GM18508 (cell line): Measurements from ENCODE around the gene FMN2.

ENCODE experiments used
- ATAC-seq: cut with Tn5 transposase; IDR thresholded peaks from one replicate; pipeline ENCODE4 v1.9.1; 2021; ENCODE audit warnings: moderate number of reproducible peaks; ENCODE audit not compliant: insufficient read depth, unreplicated experiment

Gene FMN2

GRCh38 chr1:240342251-240342625 lies 250.6 kb downstream of the FMN2 start:
- no peak for ATAC-seq

DNA sequence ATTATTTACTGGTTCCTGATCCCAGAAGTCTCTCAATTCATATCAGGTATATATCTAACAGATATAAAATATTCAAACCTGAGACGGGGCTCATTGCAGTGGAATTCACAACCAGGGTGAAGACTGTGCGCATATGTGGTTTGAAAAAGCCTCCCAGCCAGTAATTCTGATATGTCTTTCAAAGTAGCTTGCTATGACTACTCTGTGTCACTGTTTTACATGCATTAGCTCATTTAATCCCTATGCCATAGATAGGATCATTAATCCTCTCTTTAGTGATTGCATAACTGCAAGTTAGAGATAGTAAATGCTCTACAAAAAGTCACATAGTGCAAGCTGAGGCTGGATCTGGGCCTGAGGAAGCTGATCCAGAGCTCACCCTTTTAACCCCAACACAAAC lies 251.4 kb downstream of the FMN2 start:
- ATAC-seq = no peak

GRCh38 chr1:240343966-240344365 lies 252.3 kb downstream of the FMN2 start:
- no peak for ATAC-seq

DNA sequence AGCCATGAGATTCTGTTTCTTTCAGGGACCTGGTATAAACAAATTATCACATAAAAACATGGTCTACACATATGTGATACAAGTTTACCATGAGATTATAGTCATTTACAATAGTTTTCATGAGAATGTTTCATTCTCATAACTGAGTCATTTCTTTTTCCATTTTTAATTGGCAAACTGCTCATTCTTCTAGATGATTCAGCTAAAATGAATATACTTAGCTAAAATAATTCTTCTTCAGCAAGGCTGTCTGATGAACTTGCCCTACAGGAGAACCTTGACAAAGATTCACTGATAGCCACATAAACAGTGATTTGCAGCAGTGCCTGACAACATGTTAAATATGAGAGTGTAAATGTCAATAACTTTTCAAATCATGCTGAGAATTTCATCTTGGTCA lies 253.2 kb downstream of the FMN2 start:
- ATAC-seq = no peak

DNA sequence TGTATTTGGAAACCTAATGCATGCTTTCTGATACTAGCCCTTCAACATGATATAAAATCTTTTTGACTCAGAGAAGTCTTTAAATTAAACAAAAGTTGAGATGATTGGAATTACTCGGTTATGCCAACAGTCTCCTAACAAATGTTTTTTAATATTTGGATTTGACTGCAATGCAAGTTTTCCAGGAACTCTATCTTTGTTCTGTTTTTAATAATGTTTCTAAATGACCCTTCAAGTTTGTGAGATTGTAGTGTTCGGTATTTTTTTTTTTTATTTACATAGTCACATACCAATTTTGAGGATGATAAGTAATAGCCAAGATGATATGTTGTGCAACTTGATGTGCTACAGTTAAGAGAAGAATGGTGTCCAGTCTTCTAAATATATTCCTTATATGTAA lies 258.0 kb downstream of the FMN2 start:
- ATAC-seq = no peak

DNA sequence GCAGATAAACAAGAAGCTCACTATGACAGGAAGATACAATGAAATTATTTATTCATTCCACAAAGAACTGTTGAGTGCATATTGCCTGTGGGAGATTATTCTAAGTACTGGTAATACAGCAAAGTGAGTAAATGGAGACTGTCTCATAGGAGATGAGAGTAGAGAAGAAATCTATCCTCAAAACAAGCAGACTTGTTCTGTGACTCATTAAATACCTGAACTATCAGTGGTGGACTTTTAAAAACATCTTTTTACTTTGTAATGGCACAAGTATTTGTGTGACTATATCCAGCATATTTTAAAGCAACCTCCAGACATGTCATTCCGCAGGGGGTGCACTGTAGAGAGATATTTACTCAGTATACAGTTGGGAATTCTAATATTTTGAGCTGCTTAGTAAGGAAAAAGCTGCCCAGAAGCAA lies 259.2 kb downstream of the FMN2 start:
- no peak for ATAC-seq

GRCh38 chr1:240351690-240352089 lies 260.0 kb downstream of the FMN2 start:
- no peak for ATAC-seq

DNA sequence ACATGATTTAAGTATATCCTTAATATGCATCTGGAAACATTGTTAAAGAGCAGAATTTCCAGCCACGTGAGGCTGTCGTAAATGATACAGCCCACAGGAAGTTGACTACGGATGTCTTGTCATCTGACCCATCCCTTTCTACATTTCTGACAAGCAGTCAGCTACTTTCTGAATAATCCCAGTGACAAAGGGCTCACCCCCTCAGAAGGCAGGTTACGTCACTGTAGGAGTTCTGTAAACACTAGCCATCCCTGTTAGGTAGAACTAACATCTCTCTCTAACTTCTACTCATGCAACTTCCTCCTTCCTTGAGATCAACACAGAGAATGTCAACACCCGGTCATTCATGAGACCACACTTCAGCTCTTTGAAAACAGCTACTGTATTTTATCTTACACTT lies 261.1 kb downstream of the FMN2 start:
- no peak for ATAC-seq

- ATAC-seq = no peak
Measured at GRCh38 chr1:240356568-240356967, 264.9 kb downstream of the FMN2 start.

DNA sequence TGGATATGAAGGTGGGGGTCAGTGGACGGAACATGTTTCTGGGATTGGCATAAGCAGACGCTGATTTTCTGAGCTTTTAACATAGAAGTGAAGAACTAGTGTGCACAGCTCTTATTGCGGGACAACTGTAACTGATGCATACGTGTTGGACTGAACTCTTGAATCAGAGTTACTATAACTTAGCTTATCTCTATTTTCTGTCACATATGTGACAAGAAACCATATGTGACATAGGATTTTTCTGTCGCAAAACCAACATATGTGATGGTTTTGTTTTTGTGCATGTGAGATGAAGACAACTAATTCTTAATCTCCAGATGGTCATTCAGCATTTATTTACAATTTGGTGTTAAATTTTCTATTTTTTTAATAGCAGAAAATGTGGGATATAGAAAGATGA lies 270.4 kb downstream of the FMN2 start:
- no peak for ATAC-seq

DNA sequence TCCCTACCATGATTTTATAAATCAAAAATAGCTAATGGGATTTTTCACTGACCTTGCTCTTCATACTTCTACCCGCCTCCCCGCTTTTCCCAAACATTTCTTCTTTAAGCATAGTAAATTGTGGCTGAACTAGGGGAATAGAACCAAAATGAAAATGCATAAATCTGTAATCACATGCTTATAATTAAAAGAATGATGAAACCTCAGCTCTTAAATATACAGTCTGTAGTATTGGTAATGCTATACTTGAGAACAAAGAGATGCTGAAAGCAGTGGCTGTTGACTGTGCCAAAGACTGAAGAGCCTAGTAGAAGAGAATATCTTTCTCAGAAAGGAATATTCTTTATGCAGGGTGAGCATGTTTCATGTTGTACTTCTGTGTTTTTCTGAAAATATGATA lies 271.1 kb downstream of the FMN2 start:
- no peak for ATAC-seq

- no peak for ATAC-seq
Measured at GRCh38 chr1:240363315-240363714, 271.6 kb downstream of the FMN2 start.

DNA sequence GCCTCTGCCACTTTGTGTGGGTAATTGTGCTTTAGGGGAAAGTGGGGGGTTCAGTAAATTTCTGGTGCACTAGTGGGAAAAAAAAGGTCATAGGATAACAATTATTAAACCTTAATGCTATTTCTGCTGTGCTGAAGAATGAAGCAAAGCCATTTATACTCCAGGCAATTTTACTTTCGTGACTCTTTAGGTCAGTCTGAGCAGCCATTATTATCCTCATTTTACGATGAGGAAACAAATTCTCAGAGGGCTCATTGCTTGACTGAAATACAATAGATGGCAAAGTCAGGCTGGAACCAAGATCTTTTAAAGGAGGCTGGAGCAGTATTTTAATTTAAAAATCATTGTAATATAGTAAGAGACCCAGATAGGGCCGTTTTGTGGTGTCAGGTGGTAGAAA lies 272.2 kb downstream of the FMN2 start:
- no peak for ATAC-seq

- no peak for ATAC-seq
Measured at GRCh38 chr1:240366636-240367035, 275.0 kb downstream of the FMN2 start.

GRCh38 chr1:240385551-240385950 lies 293.9 kb downstream of the FMN2 start:
- ATAC-seq = no peak

DNA sequence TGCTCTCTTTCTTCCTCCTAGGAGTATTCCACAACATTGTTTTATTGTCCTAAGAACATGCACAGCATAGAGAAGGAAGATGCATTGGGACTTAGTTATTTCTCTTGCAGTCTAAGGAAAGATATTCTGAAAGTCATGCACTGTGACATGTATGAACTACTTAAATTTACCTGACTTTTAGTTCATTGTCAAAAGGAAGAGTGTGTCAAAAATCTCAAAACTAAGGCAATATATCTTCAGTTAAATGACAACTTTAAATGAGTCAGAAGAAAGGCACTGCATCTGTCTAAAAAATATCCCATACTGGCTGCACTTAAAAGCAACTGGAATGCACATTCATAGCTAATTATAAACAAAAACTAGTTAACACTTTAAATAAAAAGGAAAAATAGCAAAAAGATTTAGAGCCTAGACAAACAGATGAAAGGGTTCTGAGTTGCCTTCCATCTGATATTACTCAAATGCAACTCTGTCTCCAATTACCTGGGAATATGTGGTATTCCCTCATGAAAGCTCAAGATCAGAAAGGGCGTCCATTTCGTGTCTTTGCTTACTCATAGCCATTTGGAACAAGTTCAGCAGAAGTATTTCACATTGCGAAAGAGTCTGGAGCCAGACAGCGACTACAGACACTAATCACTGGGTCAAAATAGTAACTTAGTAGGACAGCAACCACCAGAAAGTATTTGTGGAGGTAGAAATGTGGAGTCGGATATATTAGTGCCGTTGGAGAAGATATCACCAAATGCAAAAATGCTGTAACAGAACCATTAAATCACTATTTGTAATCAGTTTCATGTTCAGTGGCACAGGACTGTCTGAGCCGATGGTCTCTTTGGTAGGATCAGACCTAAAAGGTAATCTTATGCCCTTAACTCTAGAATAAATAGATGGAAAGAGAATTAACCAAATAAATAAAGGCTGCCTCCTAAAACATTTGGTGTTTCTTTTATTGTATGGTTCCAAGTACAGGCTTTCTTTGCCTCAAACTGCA lies 294.6 kb downstream of the FMN2 start:
- ATAC-seq = no peak

- no peak for ATAC-seq
Measured at GRCh38 chr1:240387051-240387450, 295.4 kb downstream of the FMN2 start.

DNA sequence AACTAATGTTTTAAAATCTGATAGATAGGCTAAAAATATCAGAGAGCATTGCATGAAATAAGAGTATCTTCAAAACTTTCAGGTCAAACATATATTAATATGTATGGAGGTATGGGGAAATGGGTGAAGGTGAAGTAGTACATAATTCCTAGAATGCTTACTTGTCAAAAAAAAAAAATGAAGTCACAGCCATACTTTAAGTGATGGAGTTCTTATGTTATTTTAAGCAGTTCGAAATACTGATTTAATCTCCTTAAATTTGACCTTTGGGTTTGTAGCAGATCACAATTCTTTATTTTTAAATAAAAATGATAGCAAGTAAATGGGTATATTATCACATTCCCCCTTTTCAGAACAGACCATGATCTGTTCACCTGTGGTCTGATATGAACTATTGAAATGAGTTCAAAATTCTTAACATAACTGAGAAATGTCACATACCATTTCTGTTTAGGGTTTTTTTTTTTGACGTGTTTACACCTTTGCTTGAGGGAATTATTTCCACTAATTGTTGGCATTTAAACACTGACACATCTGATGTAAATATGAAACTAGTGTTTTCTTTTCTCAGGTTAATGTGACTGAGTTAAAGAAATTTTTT lies 300.1 kb downstream of the FMN2 start:
- ATAC-seq = no peak

DNA sequence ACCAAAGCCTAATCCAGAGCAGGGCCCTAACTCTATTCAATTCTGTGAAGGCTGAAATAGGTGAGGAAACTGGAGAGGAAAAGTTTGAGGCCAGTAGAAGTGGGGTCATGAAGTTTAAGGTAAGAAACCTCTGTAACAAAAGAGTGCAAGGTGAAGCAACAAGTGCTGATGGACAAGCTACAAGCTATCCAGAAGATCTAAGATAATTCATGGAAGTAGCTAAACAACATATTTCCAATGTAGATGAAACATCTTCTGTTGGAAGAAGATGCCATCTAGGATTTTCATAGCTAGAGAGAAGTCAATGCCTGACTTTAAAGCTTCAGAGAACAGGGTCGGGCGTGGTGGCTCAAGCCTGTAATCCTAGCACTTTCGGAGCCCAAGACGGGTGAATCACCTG lies 302.7 kb downstream of the FMN2 start:
- no peak for ATAC-seq

DNA sequence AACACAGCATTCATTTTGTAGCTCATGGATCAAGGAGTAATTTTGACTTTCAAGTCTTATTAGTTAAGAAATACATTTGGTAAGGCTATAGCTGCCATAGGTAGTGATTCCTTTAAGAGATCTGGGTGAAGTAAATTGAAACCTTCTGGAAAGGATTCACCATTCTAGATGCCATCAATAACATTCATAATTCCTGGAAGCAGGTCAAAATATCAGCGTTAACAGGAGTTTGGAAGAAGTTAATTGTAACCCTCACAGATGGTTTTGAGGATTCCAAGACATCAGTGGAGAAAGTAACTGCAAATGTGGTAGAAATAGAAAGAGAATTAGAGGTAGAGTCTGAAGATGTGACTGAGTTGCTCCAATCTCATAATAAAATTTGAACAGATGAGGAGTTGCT lies 303.7 kb downstream of the FMN2 start:
- no peak for ATAC-seq

DNA sequence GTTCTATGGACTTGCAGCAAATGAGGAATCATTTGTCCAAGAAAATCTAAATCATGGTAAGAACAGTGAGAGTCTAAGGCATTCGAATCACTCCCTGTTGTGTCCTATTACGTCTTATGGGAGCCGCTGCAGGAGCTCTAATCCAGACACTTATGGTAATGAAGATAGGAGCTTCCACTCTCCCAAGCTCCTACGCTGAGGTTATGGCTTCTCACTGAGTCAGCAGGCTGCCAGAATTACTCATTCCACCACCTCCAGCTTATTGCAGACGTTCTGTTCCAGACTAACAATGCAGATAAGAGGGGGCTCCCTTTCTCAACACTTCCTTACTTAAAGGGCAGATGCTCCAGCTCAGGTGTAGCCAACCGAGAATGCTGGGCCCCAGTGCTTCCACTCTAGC lies 307.7 kb downstream of the FMN2 start:
- ATAC-seq = no peak

DNA sequence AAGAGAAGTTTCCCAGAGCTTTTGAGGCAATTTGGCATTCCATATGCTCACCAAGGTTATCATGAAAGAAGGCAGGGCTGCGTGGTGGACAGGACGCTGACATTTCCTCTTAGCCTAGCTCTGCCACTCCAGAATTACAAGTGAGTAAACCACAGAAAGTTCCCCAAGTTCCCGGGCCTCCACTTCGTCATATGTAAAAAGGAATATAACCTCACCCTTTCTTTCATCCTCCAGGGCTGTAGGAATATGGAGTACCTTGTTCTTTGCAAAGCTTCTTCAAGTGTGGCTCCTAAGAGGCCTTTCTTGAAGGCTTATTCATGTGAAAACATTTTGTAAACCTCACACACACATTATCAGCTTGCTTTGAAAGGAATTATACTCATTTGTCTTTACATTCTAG lies 310.0 kb downstream of the FMN2 start:
- no peak for ATAC-seq
